HepG2 (cell line): ENCODE data around the gene DLG2. TPM values are rescaled to one million over a fixed set of nuclear protein-coding genes. Genes with fewer than 3 reads are reported as not detected.

Experiments used
- ATF7-NPFF ChIP-seq: sonication (generic); formaldehyde crosslinking; IDR thresholded peaks from 2 replicates; pipeline ENCODE4 v1.8.1; 2023; ENCODE audit warnings: mild to moderate bottlenecking, low read depth, missing genetic modification reagents, moderate library complexity
- CREB1 ChIP-seq, 2 experiments: fragments of 450-650 bp in 1 of 2; IDR thresholded peaks; 2 replicates each; pipeline ENCODE4 v1.6.1; 2016 to 2017; ENCODE audit warnings: control low read depth in 1 of 2, mild to moderate bottlenecking in 1 of 2, missing compliant biosample characterization in 1 of 2, missing genetic modification characterization in 1 of 2
- ESRRA ChIP-seq: sonication (generic); formaldehyde crosslinking; IDR thresholded peaks from 2 replicates; pipeline ENCODE4 v1.5.1; 2020; ENCODE audit warnings: mild to moderate bottlenecking, low read depth, missing genetic modification reagents
- GABPA ChIP-seq, 2 experiments: IDR thresholded peaks; 2 replicates each; pipeline ENCODE4 v1.6.1; 2011 to 2016; ENCODE audit warnings: low read depth in 2 of 2, low read length in 1 of 2, missing biosample characterization in 1 of 2, missing genetic modification characterization in 1 of 2
- HNRNPL ChIP-seq: fragments of 200-400 bp; formaldehyde crosslinking; IDR thresholded peaks from 2 replicates; pipeline ENCODE4 v1.6.1; 2017; ENCODE audit warnings: mild to moderate bottlenecking, low read depth, low read length
- MATR3 ChIP-seq: sonication (generic); formaldehyde crosslinking; IDR thresholded peaks from 2 replicates; pipeline ENCODE4 v1.4.0; 2020; ENCODE audit warnings: missing genetic modification reagents
- MYC ChIP-seq: sonication (generic); formaldehyde crosslinking; IDR thresholded peaks from 2 replicates; pipeline ENCODE4 v1.9.0; 2021; ENCODE audit warnings: missing genetic modification reagents, borderline replicate concordance
- MZF1 ChIP-seq: sonication (generic); formaldehyde crosslinking; IDR thresholded peaks from 2 replicates; pipeline ENCODE4 v1.8.1; 2023; ENCODE audit warnings: mild to moderate bottlenecking, missing genetic modification reagents, borderline replicate concordance
- NCOA1 ChIP-seq: sonication (generic); formaldehyde crosslinking; IDR thresholded peaks from 2 replicates; pipeline ENCODE4 v1.9.0; 2021; ENCODE audit warnings: missing genetic modification reagents
- RBM22 ChIP-seq: fragments of 200-400 bp; formaldehyde crosslinking; optimal IDR thresholded peaks from 2 replicates; pipeline ENCODE3; 2017; ENCODE audit warnings: mild to moderate bottlenecking, low read length, moderate library complexity
- RFX5 ChIP-seq: IDR thresholded peaks from 2 replicates; pipeline ENCODE4 v1.6.1; 2011; ENCODE audit warnings: low read depth, low read length, improper control_type of control experiment
- SPEN ChIP-seq: sonication (generic); formaldehyde crosslinking; IDR thresholded peaks from 2 replicates; pipeline ENCODE4 v1.5.1; 2020; ENCODE audit warnings: low read depth, mild to moderate bottlenecking, missing genetic modification reagents
- SRSF9 ChIP-seq: fragments of 200-400 bp; formaldehyde crosslinking; IDR thresholded peaks from 2 replicates; pipeline ENCODE4 v1.6.1; 2018; ENCODE audit warnings: borderline replicate concordance, mild to moderate bottlenecking, low read depth, low read length; ENCODE audit not compliant: insufficient read depth, poor library complexity, severe bottlenecking
- TBL1XR1 ChIP-seq: fragments of 150-350 bp; IDR thresholded peaks from 2 replicates; pipeline ENCODE4 v1.6.1; 2014; ENCODE audit warnings: borderline replicate concordance, low read length; ENCODE audit not compliant: partially characterized antibody
- ZFP91 ChIP-seq: sonication (generic); formaldehyde crosslinking; IDR thresholded peaks from 2 replicates; pipeline ENCODE4 v1.9.0; 2022; ENCODE audit warnings: missing genetic modification reagents, mild to moderate bottlenecking, borderline replicate concordance
- ZNF329 ChIP-seq: sonication (generic); formaldehyde crosslinking; IDR thresholded peaks from 2 replicates; pipeline ENCODE4 v1.9.0; 2021; ENCODE audit warnings: low read depth, mild to moderate bottlenecking, missing genetic modification reagents
- ZNF781 ChIP-seq: sonication (generic); formaldehyde crosslinking; IDR thresholded peaks from 2 replicates; pipeline ENCODE4 v1.5.1; 2020; ENCODE audit warnings: borderline replicate concordance, mild to moderate bottlenecking, missing genetic modification reagents; ENCODE audit errors: not compliant biosample characterization
- polyA plus RNA-seq, 8 experiments: library from polyadenylated mRNA; depleted of rRNA in 3 of 8; stranded (reverse) in 7 of 8; unstranded in 1 of 8; fragments of >200 nt; fragmentation: Illumina TruSeq in 4 of 8; extraction: Trizol in 4 of 8; gene quantifications; 2 replicates each; pipeline versions ENCODE4 v1.2.1 to v1.2.3, GENCODE V29; 2011 to 2016; ENCODE audit warnings: low read depth in 4 of 8, missing spikeins in 1 of 8, mixed read lengths in 1 of 8; ENCODE audit not compliant: insufficient read depth in 1 of 8
- total RNA-seq, 5 experiments: library from RNA; depleted of rRNA; stranded (reverse); fragments of >200 nt; fragmentation: Illumina TruSeq; extraction: Trizol; gene quantifications; 2 replicates each; pipeline ENCODE4 v1.2.3, GENCODE V29; 2016; ENCODE audit warnings: low read depth in 1 of 5
- TF ChIP-seq, protein P1 (sequence below): sonication (generic); formaldehyde crosslinking; IDR thresholded peaks from 2 replicates; pipeline ENCODE4 v1.5.0; 2020; ENCODE audit warnings: mild to moderate bottlenecking, missing genetic modification reagents, borderline replicate concordance
- TF ChIP-seq, protein P2 (sequence below): IDR thresholded peaks from 2 replicates; pipeline ENCODE4 v1.6.1; 2018; ENCODE audit warnings: missing genetic modification reagents, mild to moderate bottlenecking, missing compliant biosample characterization
- TF ChIP-seq, protein P3 (sequence below): sonication (generic); formaldehyde crosslinking; IDR thresholded peaks from 2 replicates; pipeline ENCODE4 v1.4.0; 2020; ENCODE audit warnings: low read depth, missing genetic modification reagents

DLG2 gene
- total and polyA plus RNA-seq, 2 of the 13 experiments (the other 11 are each of a cell fraction or from before 2014, with no cell fraction given): 0.46 to 1.0 TPM

DNA sequence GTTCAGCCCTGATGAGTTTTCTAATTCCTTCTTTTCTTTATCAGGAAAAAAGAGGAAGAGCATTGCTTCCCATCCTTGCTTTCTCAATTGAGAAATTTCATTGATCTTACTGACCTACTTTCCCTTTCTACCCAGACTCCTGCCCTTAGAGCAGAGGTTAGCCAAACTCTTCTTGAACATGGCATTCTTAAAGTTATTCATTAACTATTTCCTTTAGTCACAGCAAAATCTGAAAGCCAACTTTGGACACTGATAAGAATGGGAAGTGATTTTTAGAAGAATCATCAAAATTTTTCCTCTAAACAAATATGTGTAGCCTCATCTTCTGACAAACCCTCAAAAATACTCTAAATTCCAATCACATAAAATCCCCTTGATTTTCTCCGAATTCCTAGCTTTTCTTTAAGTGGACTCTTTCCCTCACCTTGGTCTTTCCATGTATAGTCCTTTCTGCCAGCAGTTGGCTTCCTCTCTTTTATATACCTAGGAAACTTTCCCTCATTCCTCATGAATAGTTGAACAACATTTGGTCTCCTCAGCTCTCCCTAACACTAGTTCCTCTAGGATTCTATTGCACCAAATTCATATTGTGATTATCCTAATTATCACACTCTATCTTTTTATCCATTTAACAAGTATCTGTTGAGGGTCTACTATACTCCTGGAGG is 1774.2 kb downstream of the DLG2 start (continued):
- TF ChIP-seq ZNF781 (CRISPR knock-in tag) (no peak), RBM22 (no peak), GABPA (IDR thresholded peaks at IDR 0.05; ENCODE audit: low read depth, low read length) (no peak), GABPA (CRISPR knock-in tag; IDR thresholded peaks at IDR 0.05; ENCODE audit: low read depth) (no peak; the same call in 1 of the 2 replicates), CREB1 (IDR thresholded peaks at IDR 0.05) (no peak), CREB1 (CRISPR knock-in tag; IDR thresholded peaks at IDR 0.05) (peak; percentile 60), TBL1XR1 (peak; percentile 60), HNRNPL (no peak), ZNF329 (CRISPR knock-in tag) (no peak), SRSF9 (no peak), ESRRA (no peak), NCOA1 (CRISPR knock-in tag) (no peak), SPEN (CRISPR knock-in tag) (no peak), MYC (CRISPR knock-in tag) (no peak), MATR3 (CRISPR knock-in tag) (no peak), ATF7-NPFF (CRISPR knock-in tag) (no peak), RFX5 (no peak), ZFP91 (CRISPR knock-in tag) (no peak), MZF1 (CRISPR knock-in tag) (no peak)
- TF ChIP-seq, protein P1, sequence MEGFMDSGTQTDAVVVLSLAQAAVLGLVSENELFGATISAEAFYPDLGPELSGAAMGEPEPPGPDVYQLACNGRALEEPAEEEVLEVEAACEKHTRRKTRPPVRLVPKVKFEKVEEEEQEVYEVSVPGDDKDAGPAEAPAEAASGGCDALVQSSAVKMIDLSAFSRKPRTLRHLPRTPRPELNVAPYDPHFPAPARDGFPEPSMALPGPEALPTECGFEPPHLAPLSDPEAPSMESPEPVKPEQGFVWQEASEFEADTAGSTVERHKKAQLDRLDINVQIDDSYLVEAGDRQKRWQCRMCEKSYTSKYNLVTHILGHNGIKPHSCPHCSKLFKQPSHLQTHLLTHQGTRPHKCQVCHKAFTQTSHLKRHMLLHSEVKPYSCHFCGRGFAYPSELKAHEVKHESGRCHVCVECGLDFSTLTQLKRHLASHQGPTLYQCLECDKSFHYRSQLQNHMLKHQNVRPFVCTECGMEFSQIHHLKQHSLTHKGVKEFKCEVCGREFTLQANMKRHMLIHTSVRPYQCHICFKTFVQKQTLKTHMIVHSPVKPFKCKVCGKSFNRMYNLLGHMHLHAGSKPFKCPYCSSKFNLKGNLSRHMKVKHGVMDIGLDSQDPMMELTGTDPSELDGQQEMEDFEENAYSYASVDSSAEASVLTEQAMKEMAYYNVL: peak; percentile 95
- TF ChIP-seq, protein P2, sequence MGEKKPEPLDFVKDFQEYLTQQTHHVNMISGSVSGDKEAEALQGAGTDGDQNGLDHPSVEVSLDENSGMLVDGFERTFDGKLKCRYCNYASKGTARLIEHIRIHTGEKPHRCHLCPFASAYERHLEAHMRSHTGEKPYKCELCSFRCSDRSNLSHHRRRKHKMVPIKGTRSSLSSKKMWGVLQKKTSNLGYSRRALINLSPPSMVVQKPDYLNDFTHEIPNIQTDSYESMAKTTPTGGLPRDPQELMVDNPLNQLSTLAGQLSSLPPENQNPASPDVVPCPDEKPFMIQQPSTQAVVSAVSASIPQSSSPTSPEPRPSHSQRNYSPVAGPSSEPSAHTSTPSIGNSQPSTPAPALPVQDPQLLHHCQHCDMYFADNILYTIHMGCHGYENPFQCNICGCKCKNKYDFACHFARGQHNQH: no peak
- TF ChIP-seq, protein P3, sequence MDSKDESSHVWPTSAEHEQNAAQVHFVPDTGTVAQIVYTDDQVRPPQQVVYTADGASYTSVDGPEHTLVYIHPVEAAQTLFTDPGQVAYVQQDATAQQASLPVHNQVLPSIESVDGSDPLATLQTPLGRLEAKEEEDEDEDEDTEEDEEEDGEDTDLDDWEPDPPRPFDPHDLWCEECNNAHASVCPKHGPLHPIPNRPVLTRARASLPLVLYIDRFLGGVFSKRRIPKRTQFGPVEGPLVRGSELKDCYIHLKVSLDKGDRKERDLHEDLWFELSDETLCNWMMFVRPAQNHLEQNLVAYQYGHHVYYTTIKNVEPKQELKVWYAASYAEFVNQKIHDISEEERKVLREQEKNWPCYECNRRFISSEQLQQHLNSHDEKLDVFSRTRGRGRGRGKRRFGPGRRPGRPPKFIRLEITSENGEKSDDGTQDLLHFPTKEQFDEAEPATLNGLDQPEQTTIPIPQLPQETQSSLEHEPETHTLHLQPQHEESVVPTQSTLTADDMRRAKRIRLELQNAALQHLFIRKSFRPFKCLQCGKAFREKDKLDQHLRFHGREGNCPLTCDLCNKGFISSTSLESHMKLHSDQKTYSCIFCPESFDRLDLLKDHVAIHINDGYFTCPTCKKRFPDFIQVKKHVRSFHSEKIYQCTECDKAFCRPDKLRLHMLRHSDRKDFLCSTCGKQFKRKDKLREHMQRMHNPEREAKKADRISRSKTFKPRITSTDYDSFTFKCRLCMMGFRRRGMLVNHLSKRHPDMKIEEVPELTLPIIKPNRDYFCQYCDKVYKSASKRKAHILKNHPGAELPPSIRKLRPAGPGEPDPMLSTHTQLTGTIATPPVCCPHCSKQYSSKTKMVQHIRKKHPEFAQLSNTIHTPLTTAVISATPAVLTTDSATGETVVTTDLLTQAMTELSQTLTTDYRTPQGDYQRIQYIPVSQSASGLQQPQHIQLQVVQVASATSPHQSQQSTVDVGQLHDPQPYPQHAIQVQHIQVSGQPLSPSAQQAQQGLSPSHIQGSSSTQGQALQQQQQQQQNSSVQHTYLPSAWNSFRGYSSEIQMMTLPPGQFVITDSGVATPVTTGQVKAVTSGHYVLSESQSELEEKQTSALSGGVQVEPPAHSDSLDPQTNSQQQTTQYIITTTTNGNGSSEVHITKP: no peak
